NCI-H2029 (cell line): ENCODE results near the gene NANOS3.
"Not testable (repeated sequence)": the region's sequence is repeated elsewhere in the genome, so short reads cannot be mapped to it uniquely, and the experiment has no call there.

ENCODE experiments used
- DNase-seq: peaks from one replicate; lab custom pipeline; 2025; lab: John Stamatoyannopoulos, UW

Gene NANOS3

GRCh38 chr19:13843104-13843921, 33.6 kb upstream of the NANOS3 start:
- DNase-seq = no peak

GRCh38 chr19:13844130-13844631, 32.8 kb upstream of the NANOS3 start:
- no peak for DNase-seq

- peak; percentile 93 for DNase-seq
Observed at GRCh38 chr19:13846557-13847406, 30.2 kb upstream of the NANOS3 start.

GRCh38 chr19:13847407-13848339, 29.3 kb upstream of the NANOS3 start:
- peak; percentile 74 for DNase-seq

GRCh38 chr19:13848340-13848677, 28.6 kb upstream of the NANOS3 start:
- DNase-seq = no peak

- DNase-seq = no peak
Observed at GRCh38 chr19:13848798-13849676, 27.9 kb upstream of the NANOS3 start.

- peak; percentile 74 for DNase-seq
Observed at GRCh38 chr19:13849991-13850909, 26.7 kb upstream of the NANOS3 start.

GRCh38 chr19:13850910-13851733, 25.8 kb upstream of the NANOS3 start:
- no peak for DNase-seq

- not testable (repeated sequence) for DNase-seq
Observed at GRCh38 chr19:13851734-13852114, 25.2 kb upstream of the NANOS3 start.

GRCh38 chr19:13852171-13852707, 24.7 kb upstream of the NANOS3 start:
- not testable (repeated sequence) for DNase-seq

GRCh38 chr19:13856497-13856896, 20.4 kb upstream of the NANOS3 start:
- DNase-seq = no peak

GRCh38 chr19:13859361-13859880, 17.5 kb upstream of the NANOS3 start:
- no peak for DNase-seq

- DNase-seq = no peak
Observed at GRCh38 chr19:13860679-13861391, 16.1 kb upstream of the NANOS3 start.

- no peak for DNase-seq
Observed at GRCh38 chr19:13861392-13861713, 15.6 kb upstream of the NANOS3 start.

GRCh38 chr19:13861714-13862531, 15.0 kb upstream of the NANOS3 start:
- DNase-seq = peak; percentile 70

GRCh38 chr19:13864046-13864666, 12.8 kb upstream of the NANOS3 start:
- no peak for DNase-seq
